ENCODE data around the gene LRRC32. TPM values are rescaled to one million over a fixed set of nuclear protein-coding genes. Genes with fewer than 3 reads are reported as not detected.

LRRC32 gene
- total RNA-seq, 2 experiments from 2014 or later, result 1.8 to 2.4 TPM

GRCh38 chr11:76617553-76618265 lies 52.8 kb downstream of the LRRC32 start:
- Histone ChIP-seq H3K9me3 (ENCODE audit: control insufficient read depth in 1 of 2, insufficient read depth in 1 of 2, low read length in 2 of 2) (peaks cover 0 to 4% of the 10 kb centered on the region in 2 experiments), H3K27me3 (ENCODE audit: control insufficient read depth in 1 of 2, insufficient read depth in 2 of 2, low read length in 2 of 2) (no peaks in the 10 kb centered on the region), H3K36me3 (ENCODE audit: insufficient read depth, low read length) (no peaks in the 10 kb centered on the region), H3K4me1 (ENCODE audit: insufficient read depth, low read length) (no peaks in the 10 kb centered on the region), H3K4me3 (ENCODE audit: low read length) (no peak overlapping the region), H3K27ac (ENCODE audit: low read depth in 1 of 2, low read length in 2 of 2) (no peak overlapping the region)
- intact Hi-C loops (cut with DNase I, micrococcal nuclease), result no loop called here
- CTCF ChIA-PET, result no interaction called here
- POLR2A ChIA-PET, result no interaction called here
- ATAC-seq (ENCODE audit: poor library complexity) (no peak), DNase-seq (no peak)
- Mint-ChIP-seq H3K4me1 (ENCODE audit: low read depth) (no peaks in the 10 kb centered on the region), H3K9me3 (peaks cover 7% of the 10 kb centered on the region), H3K27ac (no peak overlapping the region), H3K4me3 (no peak overlapping the region), H3K36me3 (ENCODE audit: low read depth) (no peaks in the 10 kb centered on the region), H3K27me3 (peaks cover 8% of the 10 kb centered on the region)
- no peak for TF ChIP-seq CTCF (IDR thresholded peaks at IDR 0.05)

DNA sequence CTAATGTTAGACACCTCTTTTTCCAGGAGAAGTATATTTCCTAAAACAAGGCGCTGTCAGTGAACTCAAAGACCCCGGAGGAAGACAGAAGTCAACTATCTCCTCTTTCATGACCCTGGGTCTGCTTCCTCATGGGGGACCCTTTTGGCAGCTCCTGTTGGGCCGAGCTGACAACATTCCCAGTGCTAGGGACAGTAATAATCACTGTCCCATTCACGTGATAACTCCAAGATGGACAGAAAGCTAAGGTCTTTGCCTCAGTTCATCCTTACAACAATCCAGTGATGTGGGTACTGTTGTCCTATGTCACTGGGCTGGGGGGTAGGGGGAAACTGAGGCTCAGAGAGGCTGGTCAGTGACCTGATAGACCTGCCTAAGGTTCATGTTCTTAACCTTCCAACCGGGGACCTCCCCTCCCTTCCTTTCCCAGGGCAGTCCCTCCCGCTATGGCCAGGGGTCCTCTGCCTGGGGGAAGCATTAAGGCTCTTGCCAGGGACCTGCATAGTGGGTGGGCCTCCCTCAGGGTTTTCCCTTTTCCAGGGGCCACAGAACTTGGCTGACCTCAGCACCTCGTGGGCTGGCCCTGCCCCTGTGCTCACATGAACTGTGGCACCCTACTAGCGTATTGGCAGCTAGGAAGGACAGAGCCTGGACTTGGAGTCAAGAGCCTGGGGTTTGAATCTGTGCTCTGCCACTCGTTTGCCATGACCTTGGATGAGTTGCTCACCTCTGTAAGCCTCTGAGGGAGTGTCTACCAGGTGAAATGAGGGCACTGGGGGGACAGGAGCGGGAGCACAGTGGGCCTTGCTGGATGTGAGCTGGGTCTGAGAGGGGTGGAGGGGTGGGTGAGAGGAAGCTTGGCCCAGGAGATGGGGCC lies 53.6 kb downstream of the LRRC32 start:
- ChIA-PET CTCF (no interaction called here), POLR2A (no interaction called here)
- Histone ChIP-seq H3K9me3 (ENCODE audit: control insufficient read depth in 1 of 2, insufficient read depth in 1 of 2, low read length in 2 of 2) (peaks cover 0 to 4% of the 10 kb centered on the region in 2 experiments), H3K4me1 (ENCODE audit: insufficient read depth, low read length) (no peaks in the 10 kb centered on the region), H3K36me3 (ENCODE audit: insufficient read depth, low read length) (no peaks in the 10 kb centered on the region), H3K27ac (ENCODE audit: low read depth in 1 of 2, low read length in 2 of 2) (no peak overlapping the region), H3K4me3 (ENCODE audit: low read length) (no peak overlapping the region), H3K27me3 (ENCODE audit: control insufficient read depth in 1 of 2, insufficient read depth in 2 of 2, low read length in 2 of 2) (no peaks in the 10 kb centered on the region)
- H3K4me3 Mint-ChIP-seq, result no peak overlapping the region
- no peaks in the 10 kb centered on the region for H3K4me1 Mint-ChIP-seq (ENCODE audit: low read depth)
- no peak for ATAC-seq (ENCODE audit: poor library complexity)
- no peak for TF ChIP-seq CTCF (IDR thresholded peaks at IDR 0.05)
- intact Hi-C loops (cut with DNase I, micrococcal nuclease), result no loop called here
- peaks cover 8% of the 10 kb centered on the region for H3K27me3 Mint-ChIP-seq
- H3K9me3 Mint-ChIP-seq, result peaks cover 7% of the 10 kb centered on the region
- H3K27ac Mint-ChIP-seq, result no peak overlapping the region
- DNase-seq, result no peak
- H3K36me3 Mint-ChIP-seq (ENCODE audit: low read depth), result no peaks in the 10 kb centered on the region

DNA sequence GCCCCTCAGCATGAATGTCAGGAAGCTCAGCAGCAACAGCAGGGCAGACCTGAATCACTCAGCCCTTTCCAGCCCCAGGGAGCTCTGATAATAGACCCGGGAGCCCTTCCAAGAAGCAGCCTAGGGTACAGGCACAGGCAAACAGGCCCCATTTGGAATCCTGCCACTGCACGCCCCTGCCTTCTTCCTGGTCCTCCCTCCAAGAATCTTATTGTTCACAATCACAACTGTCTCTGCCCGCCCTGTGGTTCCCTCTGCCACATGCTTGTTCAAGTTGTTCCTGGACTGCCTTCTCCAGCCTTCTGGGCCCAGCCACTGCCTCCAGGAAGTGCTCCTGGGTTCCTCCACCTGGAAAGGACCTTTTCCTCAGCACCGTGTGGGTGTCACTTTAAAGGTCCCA lies 54.6 kb downstream of the LRRC32 start:
- Mint-ChIP-seq H3K4me3 (no peak overlapping the region), H3K27ac (no peak overlapping the region), H3K9me3 (peaks cover 7% of the 10 kb centered on the region), H3K4me1 (ENCODE audit: low read depth) (no peaks in the 10 kb centered on the region), H3K36me3 (ENCODE audit: low read depth) (no peaks in the 10 kb centered on the region), H3K27me3 (peaks cover 8% of the 10 kb centered on the region)
- no peak for ATAC-seq (ENCODE audit: poor library complexity)
- peaks cover 0 to 4% of the 10 kb centered on the region in 2 experiments for H3K9me3 ChIP-seq (ENCODE audit: control insufficient read depth in 1 of 2, insufficient read depth in 1 of 2, low read length in 2 of 2)
- intact Hi-C loops (cut with DNase I, micrococcal nuclease), result no loop called here
- H3K27ac ChIP-seq (ENCODE audit: low read depth in 1 of 2, low read length in 2 of 2), result no peak overlapping the region
- no peaks in the 10 kb centered on the region for H3K4me1 ChIP-seq (ENCODE audit: insufficient read depth, low read length)
- DNase-seq, result no peak
- CTCF ChIA-PET, result no interaction called here
- H3K36me3 ChIP-seq (ENCODE audit: insufficient read depth, low read length), result no peaks in the 10 kb centered on the region
- no peaks in the 10 kb centered on the region for H3K27me3 ChIP-seq (ENCODE audit: control insufficient read depth in 1 of 2, insufficient read depth in 2 of 2, low read length in 2 of 2)
- no peak overlapping the region for H3K4me3 ChIP-seq (ENCODE audit: low read length)
- POLR2A ChIA-PET, result no interaction called here
- no peak for TF ChIP-seq CTCF (IDR thresholded peaks at IDR 0.05)
